ENCODE results near the gene NANOS2. TPM values are rescaled to one million over a fixed set of nuclear protein-coding genes. Genes with fewer than 3 reads are reported as not detected.
A peak's percentile ranks its signal among the peaks of the same experiment; 100 is the strongest.

Gene NANOS2
- total RNA-seq, 6 experiments from 2014 or later = not detected

- Histone ChIP-seq H3K4me3 (peak overlapping the region; percentile 69 to 83 (median 80)), H3K27me3 (no peaks in the 10 kb centered on the region), H3K27ac (peak overlapping the region; percentile 78 to 86 (median 84)), H3K36me3 (no peaks in the 10 kb centered on the region), H3K4me1 (peaks cover 0 to 28% (median 11%) of the 10 kb centered on the region in 4 donors), H3K9me3 (no peaks in the 10 kb centered on the region)
- TF ChIP-seq POLR2A (IDR thresholded peaks at IDR 0.05) (peak; percentile 82), CTCF (IDR thresholded peaks at IDR 0.05) (no peak)
- DNase-seq (peak; percentile 88 to 94 (median 92)), ATAC-seq (peak; percentile 58 to 64 (median 62))
- intact Hi-C loops (cut with DNase I) = loop anchor here in 1 of 2 donors (10.0 kb wide), 1 partner anchor 72 kb away; the partner anchor contains the start of gene RSPH6A
- WGBS (ENCODE audit: insufficient coverage, low coverage, low lambda C conversion rate, missing lambda C conversion rate) = 3% methylated on average over 15 of the region's 32 CpGs
Observed at GRCh38 chr19:45886427-45887199, 28.0 kb downstream of the NANOS2 start.

GRCh38 chr19:45885556-45886426 lies 28.8 kb downstream of the NANOS2 start, which contains the start of gene IRF2BP1:
TSS of gene IRF2BP1 (minus strand) at chr19:45886141. CDS start at chr19:45885774, 367 bp downstream.
- peak; percentile 34 to 53 (median 48) for ATAC-seq

GRCh38 chr19:45884682-45885555 lies 29.7 kb downstream of the NANOS2 start:
- Histone ChIP-seq H3K4me3 (peak overlapping the region; percentile 69 to 83 (median 80)), H3K9me3 (no peaks in the 10 kb centered on the region), H3K27me3 (no peaks in the 10 kb centered on the region), H3K27ac (peak overlapping the region; percentile 78 to 86 (median 84)), H3K36me3 (no peaks in the 10 kb centered on the region), H3K4me1 (peaks cover 2 to 43% (median 20%) of the 10 kb centered on the region in 4 donors)
- TF ChIP-seq POLR2A (IDR thresholded peaks at IDR 0.05) = no peak
- whole genome bisulfite sequencing (ENCODE audit: insufficient coverage, low coverage, low lambda C conversion rate, missing lambda C conversion rate) = no CpG with 5 or more reads among the region's 72 CpGs
- intact Hi-C loops (cut with DNase I) = loop anchor here in 1 of 2 donors (10.0 kb wide), 1 partner anchor 70 kb away; the partner anchor contains the start of gene RSPH6A
- DNase-seq = peak; percentile 54 to 66 (median 63)
- ATAC-seq = no peak

More at GRCh38 chr19:45885556-45886426, 28.8 kb downstream of the NANOS2 start, which contains the start of gene IRF2BP1:
- intact Hi-C loops (cut with DNase I) = loop anchor here in 1 of 2 donors (10.0 kb wide), 1 partner anchor 71 kb away; the partner anchor contains the start of gene RSPH6A
- peak within 1 kb of the TSS; percentile 69 to 83 (median 80) for H3K4me3 ChIP-seq
- H3K27me3 ChIP-seq = no peaks in the 10 kb centered on the region
- TF ChIP-seq CTCF (IDR thresholded peaks at IDR 0.05) (peak in 1 of 4 donors; percentile 10), POLR2A (IDR thresholded peaks at IDR 0.05) (peak; percentile 79)
- 0% methylated on average over 36 of the region's 107 CpGs for WGBS (ENCODE audit: insufficient coverage, low coverage, low lambda C conversion rate, missing lambda C conversion rate)
- peak within 1 kb of the TSS; percentile 78 to 86 (median 84) for H3K27ac ChIP-seq
- H3K4me1 ChIP-seq = peaks cover 0 to 36% (median 15%) of the 10 kb centered on the region in 4 donors
- H3K9me3 ChIP-seq = no peaks in the 10 kb centered on the region
- no peaks in the 10 kb centered on the region for H3K36me3 ChIP-seq
- peak; percentile 90 to 94 (median 93) for DNase-seq

GRCh38 chr19:45883881-45884681 lies 30.5 kb downstream of the NANOS2 start:
- 40% methylated on average over 1 of the region's 57 CpGs for WGBS (ENCODE audit: insufficient coverage, low coverage, low lambda C conversion rate, missing lambda C conversion rate)
- H3K27ac ChIP-seq = peak overlapping the region in 1 of 3 donors; percentile 7
- ATAC-seq (no peak), DNase-seq (peak in 1 of 3 donors; percentile 65)
- intact Hi-C loops (cut with DNase I) = loop anchor here in 1 of 2 donors (10.0 kb wide), 1 partner anchor 69 kb away; the partner anchor contains the start of gene RSPH6A
- no peaks in the 10 kb centered on the region for H3K36me3 ChIP-seq
- H3K4me1 ChIP-seq = peaks cover 2 to 52% (median 24%) of the 10 kb centered on the region in 4 donors
- H3K9me3 ChIP-seq = no peaks in the 10 kb centered on the region
- H3K4me3 ChIP-seq = peak overlapping the region; percentile 69 to 83 (median 80)
- no peak for TF ChIP-seq CTCF (IDR thresholded peaks at IDR 0.05)
- TF ChIP-seq POLR2A (IDR thresholded peaks at IDR 0.05) = no peak
- no peaks in the 10 kb centered on the region for H3K27me3 ChIP-seq

Data from right lobe of liver (tissue), 6 donors.